Heart right ventricle (tissue), 16 donors: ENCODE measurements around the gene NCKAP1. TPM values are rescaled to one million over a fixed set of nuclear protein-coding genes. Genes with fewer than 3 reads are reported as not detected.

Experiments
- ATAC-seq, 8 donors: fragments of 200-7000 bp; cut with Tn5 transposase; one replicate each; pipeline ENCODE4 v1.9.1; 2020; ENCODE audit warnings: mild to moderate bottlenecking in 8 of 8, moderate library complexity in 8 of 8, moderate number of reproducible peaks in 1 of 8
- DNase-seq, 2 donors: peaks; one replicate each; pipeline ENCODE4 v3.0.0-alpha.2; 2020
- H3K27ac ChIP-seq, 10 donors: fragments of 200-600 bp; sonication (generic) in 2 of 10; one replicate each; pipeline versions ENCODE4 v1.5.0 to v1.8.0; 2020 to 2022; ENCODE audit warnings: mild to moderate bottlenecking in 3 of 10
- H3K27me3 ChIP-seq, 7 donors: fragments of 200-600 bp; one replicate each; pipeline ENCODE4 v1.8.0; 2021 to 2022; ENCODE audit warnings: mild to moderate bottlenecking in 2 of 7
- H3K36me3 ChIP-seq, 9 donors: fragments of 200-600 bp; sonication (generic) in 1 of 9; one replicate each; pipeline versions ENCODE4 v1.5.0 to v1.8.0; 2020 to 2022; ENCODE audit warnings: mild to moderate bottlenecking in 2 of 9
- H3K4me1 ChIP-seq, 9 donors: fragments of 200-600 bp; sonication (generic) in 1 of 9; one replicate each; pipeline versions ENCODE4 v1.5.0 to v1.8.0; 2020 to 2022; ENCODE audit warnings: mild to moderate bottlenecking in 4 of 9
- H3K4me3 ChIP-seq, 10 donors: fragments of 200-600 bp; sonication (generic) in 2 of 10; one replicate each; pipeline versions ENCODE4 v1.5.0 to v1.8.0; 2020 to 2022; ENCODE audit warnings: mild to moderate bottlenecking in 7 of 10, moderate library complexity in 2 of 10
- H3K9me3 ChIP-seq, 11 donors: fragments of 200-600 bp in 10 of 11; sonication (generic) in 2 of 11; one replicate each; pipeline versions ENCODE4 v1.5.0 to v1.8.0; 2013 to 2022; ENCODE audit warnings: mild to moderate bottlenecking in 2 of 11, control low read depth in 1 of 11, moderate library complexity in 1 of 11
- WGBS, 2 donors: extraction: QIAGEN DNeasy Blood & Tissue Kit; methylation state at CpG; one replicate each; pipeline ENCODE4 v1.1.7; 2013; ENCODE audit warnings: inconsistent platforms in 1 of 2; 5-methylcytosine and 5-hydroxymethylcytosine counted together
- intact Hi-C, 10 donors: fragments of 100-400 bp; cut with DNase I; formaldehyde crosslinking; loops; one replicate each; pipeline versions ENCODE4 v1.11.1 to v1.14.2; 2022
- long read RNA-seq, 3 donors: library from polyadenylated mRNA; unstranded; transcript quantifications; one replicate each; pipeline ENCODE4 v2.0.0, GENCODE V29; 2020 to 2021
- polyA plus RNA-seq, 2 donors: library from polyadenylated mRNA; stranded (reverse); fragments of 200-250 nt; gene quantifications; one replicate each; pipeline ENCODE4 v1.2.3, GENCODE V29; 2013
- total RNA-seq, 10 donors: library from RNA; stranded (reverse); fragmentation: NEBNext Ultra II Directional in 3 of 10; extraction: Animal tissue kit (Norgen Biotek cat#: 25700) in 3 of 10; gene quantifications; one replicate each; pipeline versions ENCODE4 v1.2.1 to v1.2.4, GENCODE V29; 2021 to 2023
- TF ChIP-seq, protein P1 (sequence below), 9 donors: fragments of 200-600 bp; sonication (generic) in 2 of 9; IDR thresholded peaks; one replicate each; pipeline versions ENCODE4 v1.5.0 to v1.8.0; 2021 to 2022; ENCODE audit warnings: antibody characterized with exemption in 9 of 9, mild to moderate bottlenecking in 5 of 9, moderate library complexity in 1 of 9
- donor health status: Arrhythmogenic right ventricular cardiomyopathy.
- donor health status: ischemic (EF 13 %, LVEDD 7.1; RV severe dilation, severe dysfunction).
- donor health status: healthy with polysubstance abuse.
- donor health status: DM: no; HTN: yes; CAD: no.
- donor health status: DM: no; HTN: no; CAD: no.
- donor health status: ischemic (EF 25% LVEDD 6.9; RV normal size, moderate dysfunction).
- donor health status: ischemic (EF 25% LVEDD 5.7; RV mildly dilated, moderate dysfunction).
- donor health status: healthy.
- donor health status: DM: yes; HTN: yes; CAD: no.
- donor health status: Ischemic cardiomyopathy.
- donor health status: ischemic (EF 35%, LVEDD 5.7; RV mildly dilated, moderate dysfunction).
- donor health status: nonischemic (EF 11% LVEDD 7.7; RV severe dilation, severe dysfunction).
- donor health status: DM: yes; HTN: yes; CAD: no.
- donor health status: PGD.
- donor health status: ischemic (EF 29% LVEDD 5.4; RV normal size, mild dysfunction).
- donor health status: nonischemic (EF 23%, LVEDD 6.1; RV moderate dilation, normal function).

The NCKAP1 gene, protein sequence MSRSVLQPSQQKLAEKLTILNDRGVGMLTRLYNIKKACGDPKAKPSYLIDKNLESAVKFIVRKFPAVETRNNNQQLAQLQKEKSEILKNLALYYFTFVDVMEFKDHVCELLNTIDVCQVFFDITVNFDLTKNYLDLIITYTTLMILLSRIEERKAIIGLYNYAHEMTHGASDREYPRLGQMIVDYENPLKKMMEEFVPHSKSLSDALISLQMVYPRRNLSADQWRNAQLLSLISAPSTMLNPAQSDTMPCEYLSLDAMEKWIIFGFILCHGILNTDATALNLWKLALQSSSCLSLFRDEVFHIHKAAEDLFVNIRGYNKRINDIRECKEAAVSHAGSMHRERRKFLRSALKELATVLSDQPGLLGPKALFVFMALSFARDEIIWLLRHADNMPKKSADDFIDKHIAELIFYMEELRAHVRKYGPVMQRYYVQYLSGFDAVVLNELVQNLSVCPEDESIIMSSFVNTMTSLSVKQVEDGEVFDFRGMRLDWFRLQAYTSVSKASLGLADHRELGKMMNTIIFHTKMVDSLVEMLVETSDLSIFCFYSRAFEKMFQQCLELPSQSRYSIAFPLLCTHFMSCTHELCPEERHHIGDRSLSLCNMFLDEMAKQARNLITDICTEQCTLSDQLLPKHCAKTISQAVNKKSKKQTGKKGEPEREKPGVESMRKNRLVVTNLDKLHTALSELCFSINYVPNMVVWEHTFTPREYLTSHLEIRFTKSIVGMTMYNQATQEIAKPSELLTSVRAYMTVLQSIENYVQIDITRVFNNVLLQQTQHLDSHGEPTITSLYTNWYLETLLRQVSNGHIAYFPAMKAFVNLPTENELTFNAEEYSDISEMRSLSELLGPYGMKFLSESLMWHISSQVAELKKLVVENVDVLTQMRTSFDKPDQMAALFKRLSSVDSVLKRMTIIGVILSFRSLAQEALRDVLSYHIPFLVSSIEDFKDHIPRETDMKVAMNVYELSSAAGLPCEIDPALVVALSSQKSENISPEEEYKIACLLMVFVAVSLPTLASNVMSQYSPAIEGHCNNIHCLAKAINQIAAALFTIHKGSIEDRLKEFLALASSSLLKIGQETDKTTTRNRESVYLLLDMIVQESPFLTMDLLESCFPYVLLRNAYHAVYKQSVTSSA
- total RNA-seq, result 100 to 1,000 TPM; 118 to 153 (median 130) TPM
- 10 to 100 TPM; 35.3 to 81.1 TPM for polyA plus RNA-seq
- long read RNA-seq, donor 1, full-length matches to known transcripts, result 57 of 210 reads
- long read RNA-seq, donor 1, partial matches to known transcripts, result 25 of 210 reads
- long read RNA-seq, donor 1, other reads (novel, unspliced or antisense), result 128 of 210 reads
- long read RNA-seq, donor 2, full-length matches to known transcripts, result 79 of 238 reads
- long read RNA-seq, donor 2, partial matches to known transcripts, result 25 of 238 reads
- long read RNA-seq, donor 2, other reads (novel, unspliced or antisense), result 134 of 238 reads
- long read RNA-seq, donor 3, full-length matches to known transcripts, result 9 of 107 reads
- long read RNA-seq, donor 3, partial matches to known transcripts, result 76 of 107 reads
- long read RNA-seq, donor 3, other reads (novel, unspliced or antisense), result 22 of 107 reads

DNA sequence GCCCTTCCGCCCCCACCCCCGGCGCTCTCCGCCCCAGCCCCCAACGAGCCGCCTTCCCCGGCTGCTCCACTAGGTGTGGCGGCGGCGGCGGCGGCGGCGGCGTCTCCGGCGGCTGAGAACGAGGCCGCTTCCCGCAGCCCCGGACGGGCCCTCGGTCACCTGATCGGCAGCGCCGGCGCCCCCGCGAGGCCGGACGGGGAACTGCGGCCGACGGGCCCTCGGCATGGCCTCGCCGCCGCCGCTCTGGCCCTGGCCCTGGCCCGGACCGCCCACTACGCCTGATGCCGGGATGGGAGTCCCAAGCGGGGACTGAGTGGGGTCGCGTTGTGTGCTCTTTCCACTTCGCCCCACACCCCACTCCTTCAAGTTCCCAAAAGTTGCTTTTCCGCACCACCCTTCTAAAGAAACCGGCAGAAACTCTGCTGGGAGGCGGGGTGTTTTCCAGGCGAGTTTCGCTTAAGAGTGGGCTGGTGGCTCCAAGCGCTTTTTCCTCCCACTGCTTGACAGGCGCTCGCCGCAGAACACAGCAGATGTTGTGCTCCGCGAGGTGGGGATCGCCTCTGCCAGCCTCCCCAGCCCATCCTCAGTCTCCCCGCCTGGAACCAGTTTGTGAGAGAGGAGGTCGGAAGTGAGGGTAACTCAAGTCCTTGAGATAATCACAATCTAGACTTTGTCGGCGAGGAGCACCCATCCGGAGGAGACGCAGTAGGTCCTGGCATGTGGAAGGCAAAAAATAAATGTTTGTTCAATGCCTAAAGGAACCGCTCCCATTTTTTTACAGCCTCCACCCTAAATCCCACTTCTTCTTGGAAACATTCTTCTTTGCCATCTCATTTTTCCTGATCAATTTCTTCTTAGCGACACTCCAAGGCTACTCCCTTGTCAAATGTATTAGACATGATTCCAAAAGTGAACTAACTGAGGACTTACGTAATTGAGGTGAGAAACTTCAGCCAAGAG, at the start of gene NCKAP1:
Gene NCKAP1 (minus strand): TSS at position 117 of the 960 bp plus-strand sequence. CDS start 358 bp downstream, outside the sequence.
- peak; percentile 91 to 95 for DNase-seq
- Histone ChIP-seq H3K9me3 (no peaks in the 10 kb centered on the region), H3K36me3 (no peaks in the 10 kb centered on the region), H3K4me1 (peaks cover 0 to 49% (median 37%) of the 10 kb centered on the region in 9 donors), H3K27me3 (peaks cover 0 to 93% (median 0%) of the 10 kb centered on the region in 7 donors), H3K4me3 (peak within 1 kb of the TSS; percentile 69 to 88 (median 83)), H3K27ac (peak within 1 kb of the TSS; percentile 95 to 100 (median 99))
- intact Hi-C loops, result loop anchor here in 4 of 10 donors (1.0 to 10.0 kb wide), 5 partner anchors 36 to 86 kb away; partner anchors contain the start of genes DUSP19 (in 1 of the 4) and NUP35 (in 1 of the 4)
- 2 to 3% methylated on average over 44 to 68 of the region's 68 CpGs for WGBS, 2 donors
- ATAC-seq, result peak; percentile 92 to 96 (median 94)
- TF ChIP-seq, protein P1, sequence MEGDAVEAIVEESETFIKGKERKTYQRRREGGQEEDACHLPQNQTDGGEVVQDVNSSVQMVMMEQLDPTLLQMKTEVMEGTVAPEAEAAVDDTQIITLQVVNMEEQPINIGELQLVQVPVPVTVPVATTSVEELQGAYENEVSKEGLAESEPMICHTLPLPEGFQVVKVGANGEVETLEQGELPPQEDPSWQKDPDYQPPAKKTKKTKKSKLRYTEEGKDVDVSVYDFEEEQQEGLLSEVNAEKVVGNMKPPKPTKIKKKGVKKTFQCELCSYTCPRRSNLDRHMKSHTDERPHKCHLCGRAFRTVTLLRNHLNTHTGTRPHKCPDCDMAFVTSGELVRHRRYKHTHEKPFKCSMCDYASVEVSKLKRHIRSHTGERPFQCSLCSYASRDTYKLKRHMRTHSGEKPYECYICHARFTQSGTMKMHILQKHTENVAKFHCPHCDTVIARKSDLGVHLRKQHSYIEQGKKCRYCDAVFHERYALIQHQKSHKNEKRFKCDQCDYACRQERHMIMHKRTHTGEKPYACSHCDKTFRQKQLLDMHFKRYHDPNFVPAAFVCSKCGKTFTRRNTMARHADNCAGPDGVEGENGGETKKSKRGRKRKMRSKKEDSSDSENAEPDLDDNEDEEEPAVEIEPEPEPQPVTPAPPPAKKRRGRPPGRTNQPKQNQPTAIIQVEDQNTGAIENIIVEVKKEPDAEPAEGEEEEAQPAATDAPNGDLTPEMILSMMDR (IDR thresholded peaks at IDR 0.05), result peak; percentile 81 to 99 (median 93)

DNA sequence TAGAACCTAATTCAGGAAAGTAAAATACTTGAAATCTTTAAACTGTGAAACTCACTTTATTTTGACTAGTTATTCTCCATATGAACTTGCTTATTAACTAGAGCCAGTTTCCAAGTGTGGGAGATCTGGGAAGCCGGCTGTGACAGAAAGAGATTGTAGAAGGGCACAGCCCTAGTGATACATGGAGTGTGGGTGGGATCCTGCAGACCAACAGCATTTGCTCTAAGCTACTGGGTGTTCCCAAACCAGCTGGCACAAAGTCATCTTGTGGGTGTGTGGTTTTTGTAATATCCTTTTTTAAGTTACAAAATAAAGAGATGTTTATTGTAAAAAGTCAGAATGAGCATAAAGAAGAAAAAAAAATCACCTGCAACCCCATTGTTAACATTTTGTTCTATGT, 43.7 kb upstream of the NCKAP1 start:
- Histone ChIP-seq H3K4me1 (peaks cover 0 to 33% (median 18%) of the 10 kb centered on the region in 9 donors), H3K9me3 (no peaks in the 10 kb centered on the region), H3K27ac (peak overlapping the region in 4 of 10 donors; percentile 11 to 38 (median 24)), H3K27me3 (peaks cover 0 to 7% (median 0%) of the 10 kb centered on the region in 7 donors), H3K4me3 (no peak overlapping the region), H3K36me3 (peaks cover 0 to 8% (median 0%) of the 10 kb centered on the region in 9 donors)
- intact Hi-C loops, result loop anchor here in 1 of 10 donors (10.0 kb wide), 1 partner anchor 317 kb away; no protein-coding TSS in a partner anchor
- WGBS, 2 donors, result 13 to 25% methylated on average over 1 of the region's 1 CpG
- TF ChIP-seq, protein P1 (IDR thresholded peaks at IDR 0.05), result no peak
- DNase-seq, result peak in 1 of 2 donors; percentile 34
- peak in 4 of 8 donors; percentile 29 to 66 (median 52) for ATAC-seq
